Thyroid gland (tissue), 4 donors: ENCODE measurements around the gene STK24. TPM values are rescaled to one million over a fixed set of nuclear protein-coding genes. Genes with fewer than 3 reads are reported as not detected.

Experiments
- DNase-seq, 2 donors: peaks; one replicate each; pipeline ENCODE4 v3.0.0-alpha.2; 2019
- H3K27ac ChIP-seq, 3 donors: fragments of 200-600 bp; sonication (generic); 1 replicate in 2 of 3; 2 replicates in 1 of 3; pipeline ENCODE4 v1.5.1; 2016 to 2019; ENCODE audit warnings: mild to moderate bottlenecking in 1 of 3, moderate library complexity in 1 of 3
- H3K27me3 ChIP-seq: fragments of 200-600 bp; sonication (generic); one replicate; pipeline ENCODE4 v1.5.1; 2019
- H3K36me3 ChIP-seq, 2 donors: fragments of 200-600 bp; sonication (generic); one replicate each; pipeline ENCODE4 v1.5.1; 2016 to 2019
- H3K4me1 ChIP-seq, 2 donors: fragments of 200-600 bp; sonication (generic); one replicate each; pipeline ENCODE4 v1.5.1; 2017 to 2019
- H3K4me3 ChIP-seq, 3 donors: fragments of 200-600 bp; sonication (generic); replicated peaks in 1 of 3; 1 replicate in 2 of 3; 2 replicates in 1 of 3; pipeline ENCODE4 v1.5.1; 2016; ENCODE audit warnings: mild to moderate bottlenecking in 1 of 3
- H3K9me3 ChIP-seq: fragments of 200-600 bp; sonication (generic); one replicate; pipeline ENCODE4 v1.5.1; 2017
- POLR2A ChIP-seq, 2 donors: fragments of 450-650 bp; IDR thresholded peaks; one replicate each; pipeline ENCODE4 v1.6.1; 2017; ENCODE audit warnings: antibody characterized with exemption in 2 of 2, mild to moderate bottlenecking in 2 of 2, moderate library complexity in 1 of 2
- WGBS, 2 donors: methylation state at CpG; one replicate each; pipeline ENCODE4 v1.1.5; 2017; 5-methylcytosine and 5-hydroxymethylcytosine counted together
- intact Hi-C: fragments of 100-400 bp; cut with DNase I; formaldehyde crosslinking; loops from one replicate; pipeline ENCODE4 v1.15.1; 2023
- total RNA-seq, 4 donors: library from RNA; depleted of rRNA; stranded (reverse); fragments of >200 nt; gene quantifications; one replicate each; pipeline ENCODE4 v1.2.3, GENCODE V29; 2016
- TF ChIP-seq, protein P1 (sequence below), 6 experiments: fragments of 200-600 bp in 3 of 6; fragments of 450-650 bp in 3 of 6; sonication (generic) in 3 of 6; IDR thresholded peaks; one replicate each; pipeline ENCODE4 v1.5.1; 2016 to 2019; ENCODE audit warnings: antibody characterized with exemption in 6 of 6, mild to moderate bottlenecking in 2 of 6, inconsistent platforms in 1 of 6, moderate library complexity in 1 of 6

The STK24 gene
- total RNA-seq, 4 donors from 2014 or later = 74.5 to 102 (median 90.7) TPM

GRCh38 chr13:98409281-98409680 lies 167.6 kb downstream of the STK24 start:
- Histone ChIP-seq H3K27me3 (no peaks in the 10 kb centered on the region), H3K4me1 (peaks cover 23 to 33% of the 10 kb centered on the region in 2 donors), H3K36me3 (no peaks in the 10 kb centered on the region), H3K4me3 (no peak overlapping the region), H3K27ac (no peak overlapping the region), H3K9me3 (no peaks in the 10 kb centered on the region)
- intact Hi-C loops = no loop called here
- no peak for TF ChIP-seq POLR2A (IDR thresholded peaks at IDR 0.05)
- TF ChIP-seq, protein P1, sequence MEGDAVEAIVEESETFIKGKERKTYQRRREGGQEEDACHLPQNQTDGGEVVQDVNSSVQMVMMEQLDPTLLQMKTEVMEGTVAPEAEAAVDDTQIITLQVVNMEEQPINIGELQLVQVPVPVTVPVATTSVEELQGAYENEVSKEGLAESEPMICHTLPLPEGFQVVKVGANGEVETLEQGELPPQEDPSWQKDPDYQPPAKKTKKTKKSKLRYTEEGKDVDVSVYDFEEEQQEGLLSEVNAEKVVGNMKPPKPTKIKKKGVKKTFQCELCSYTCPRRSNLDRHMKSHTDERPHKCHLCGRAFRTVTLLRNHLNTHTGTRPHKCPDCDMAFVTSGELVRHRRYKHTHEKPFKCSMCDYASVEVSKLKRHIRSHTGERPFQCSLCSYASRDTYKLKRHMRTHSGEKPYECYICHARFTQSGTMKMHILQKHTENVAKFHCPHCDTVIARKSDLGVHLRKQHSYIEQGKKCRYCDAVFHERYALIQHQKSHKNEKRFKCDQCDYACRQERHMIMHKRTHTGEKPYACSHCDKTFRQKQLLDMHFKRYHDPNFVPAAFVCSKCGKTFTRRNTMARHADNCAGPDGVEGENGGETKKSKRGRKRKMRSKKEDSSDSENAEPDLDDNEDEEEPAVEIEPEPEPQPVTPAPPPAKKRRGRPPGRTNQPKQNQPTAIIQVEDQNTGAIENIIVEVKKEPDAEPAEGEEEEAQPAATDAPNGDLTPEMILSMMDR (IDR thresholded peaks at IDR 0.05) = no peak
- DNase-seq = no peak
- WGBS, 2 donors = 95 to 97% methylated on average over 13 of the region's 13 CpGs

DNA sequence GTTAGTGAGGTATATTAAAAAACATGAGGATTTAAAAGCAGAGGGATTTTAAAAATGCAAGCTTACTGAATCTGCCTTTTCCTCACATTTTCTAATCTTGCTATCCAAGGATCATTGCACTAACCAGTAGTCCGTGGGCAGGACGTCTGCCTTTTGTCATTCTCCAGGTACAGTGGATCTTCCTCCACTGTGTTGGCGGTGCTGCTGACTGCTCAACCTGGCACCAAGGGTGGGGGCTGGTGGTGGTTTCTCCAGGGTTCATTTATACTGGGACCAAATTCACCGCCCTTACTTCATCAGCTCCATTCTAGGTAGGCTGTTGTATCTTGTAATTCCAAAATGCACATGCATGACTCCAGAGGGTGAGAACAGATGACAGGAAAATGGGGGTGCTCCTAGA lies 169.3 kb downstream of the STK24 start:
- Histone ChIP-seq H3K36me3 (no peaks in the 10 kb centered on the region), H3K9me3 (no peaks in the 10 kb centered on the region), H3K27me3 (no peaks in the 10 kb centered on the region), H3K27ac (peak overlapping the region; percentile 37 to 86 (median 73)), H3K4me1 (peaks cover 21 to 33% of the 10 kb centered on the region in 2 donors), H3K4me3 (no peak overlapping the region)
- intact Hi-C loops = no loop called here
- DNase-seq = no peak
- 89 to 92% methylated on average over 4 of the region's 4 CpGs for WGBS, 2 donors
- TF ChIP-seq, protein P1 (IDR thresholded peaks at IDR 0.05) = no peak
- no peak for TF ChIP-seq POLR2A (IDR thresholded peaks at IDR 0.05)

- peak overlapping the region; percentile 37 to 86 (median 73) for H3K27ac ChIP-seq
- no peak for TF ChIP-seq POLR2A (IDR thresholded peaks at IDR 0.05)
- TF ChIP-seq, protein P1 (IDR thresholded peaks at IDR 0.05) = no peak
- intact Hi-C loops = no loop called here
- H3K4me3 ChIP-seq = no peak overlapping the region
- peak; percentile 70 to 72 for DNase-seq
- no peaks in the 10 kb centered on the region for H3K9me3 ChIP-seq
- no peaks in the 10 kb centered on the region for H3K27me3 ChIP-seq
- no peaks in the 10 kb centered on the region for H3K36me3 ChIP-seq
- H3K4me1 ChIP-seq = peaks cover 21 to 30% of the 10 kb centered on the region in 2 donors
- WGBS, 2 donors = 36 to 54% methylated on average over 9 of the region's 9 CpGs
These were observed 169.9 kb downstream of the STK24 start for GRCh38 chr13:98406971-98407370.

- TF ChIP-seq, protein P1 (IDR thresholded peaks at IDR 0.05) = no peak
- no peak for TF ChIP-seq POLR2A (IDR thresholded peaks at IDR 0.05)
- no peaks in the 10 kb centered on the region for H3K27me3 ChIP-seq
- H3K36me3 ChIP-seq = no peaks in the 10 kb centered on the region
- intact Hi-C loops = no loop called here
- 57 to 75% methylated on average over 9 of the region's 9 CpGs for WGBS, 2 donors
- H3K4me1 ChIP-seq = peaks cover 21 to 25% of the 10 kb centered on the region in 2 donors
- H3K27ac ChIP-seq = peak overlapping the region; percentile 37 to 86 (median 73)
- H3K9me3 ChIP-seq = no peaks in the 10 kb centered on the region
- H3K4me3 ChIP-seq = no peak overlapping the region
- DNase-seq = peak; percentile 36 to 37
These were observed 170.5 kb downstream of the STK24 start for GRCh38 chr13:98406427-98406826.

GRCh38 chr13:98405690-98406344 lies 171.1 kb downstream of the STK24 start:
- H3K4me1 ChIP-seq = peaks cover 21% of the 10 kb centered on the region in 2 donors
- intact Hi-C loops = no loop called here

More at GRCh38 chr13:98405690-98406344, 171.1 kb downstream of the STK24 start:
- no peaks in the 10 kb centered on the region for H3K36me3 ChIP-seq
- WGBS, 2 donors = 70 to 73% methylated on average over 8 of the region's 8 CpGs
- TF ChIP-seq, protein P1 (IDR thresholded peaks at IDR 0.05) = no peak
- TF ChIP-seq POLR2A (IDR thresholded peaks at IDR 0.05) = no peak
- no peak for DNase-seq
- no peaks in the 10 kb centered on the region for H3K9me3 ChIP-seq
- H3K4me3 ChIP-seq = no peak overlapping the region
- peak overlapping the region in 2 of 3 donors; percentile 73 to 86 for H3K27ac ChIP-seq
- H3K27me3 ChIP-seq = no peaks in the 10 kb centered on the region
